Measurements from ENCODE around the gene CNOT1. TPM values are rescaled to one million over a fixed set of nuclear protein-coding genes. Genes with fewer than 3 reads are reported as not detected.

CNOT1 gene
- polyA plus RNA-seq, 1 experiment, result 151 TPM

DNA sequence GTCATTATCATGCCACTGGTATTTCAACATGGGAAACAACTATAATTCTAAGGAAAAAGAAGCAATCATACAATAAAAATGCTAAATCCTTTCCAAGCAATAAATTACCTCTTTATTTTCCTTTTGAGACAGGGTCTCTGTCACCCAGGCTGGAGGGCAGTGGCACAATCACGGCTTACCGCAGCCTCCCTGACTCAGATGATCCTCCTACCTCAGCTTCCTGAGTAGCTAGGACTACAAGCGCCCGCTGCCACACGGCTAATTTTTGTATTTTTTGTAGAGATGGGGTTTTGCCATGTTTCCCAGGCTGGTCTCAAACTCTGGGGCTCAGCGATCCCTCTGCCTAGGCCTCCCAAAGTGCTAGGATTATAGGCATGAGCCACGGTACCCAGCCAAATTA is 24.1 kb downstream of the CNOT1 start:
- Histone ChIP-seq H3K9me3 (ENCODE audit: control insufficient read depth, insufficient read depth, low read length) (no peaks in the 10 kb centered on the region; the same call in 1 of the 2 replicates), H3K27ac (ENCODE audit: low read depth, low read length) (peak overlapping the region; percentile 39), H3K4me3 (ENCODE audit: low read depth, low read length) (no peak overlapping the region), H3K27me3 (ENCODE audit: control insufficient read depth, insufficient read depth, low read length) (no peaks in the 10 kb centered on the region)
- ChIA-PET CTCF (no interaction called here), POLR2A (no interaction called here)
- no peak for DNase-seq (ENCODE audit: low read depth, low spot score)
- TF ChIP-seq, protein P1, sequence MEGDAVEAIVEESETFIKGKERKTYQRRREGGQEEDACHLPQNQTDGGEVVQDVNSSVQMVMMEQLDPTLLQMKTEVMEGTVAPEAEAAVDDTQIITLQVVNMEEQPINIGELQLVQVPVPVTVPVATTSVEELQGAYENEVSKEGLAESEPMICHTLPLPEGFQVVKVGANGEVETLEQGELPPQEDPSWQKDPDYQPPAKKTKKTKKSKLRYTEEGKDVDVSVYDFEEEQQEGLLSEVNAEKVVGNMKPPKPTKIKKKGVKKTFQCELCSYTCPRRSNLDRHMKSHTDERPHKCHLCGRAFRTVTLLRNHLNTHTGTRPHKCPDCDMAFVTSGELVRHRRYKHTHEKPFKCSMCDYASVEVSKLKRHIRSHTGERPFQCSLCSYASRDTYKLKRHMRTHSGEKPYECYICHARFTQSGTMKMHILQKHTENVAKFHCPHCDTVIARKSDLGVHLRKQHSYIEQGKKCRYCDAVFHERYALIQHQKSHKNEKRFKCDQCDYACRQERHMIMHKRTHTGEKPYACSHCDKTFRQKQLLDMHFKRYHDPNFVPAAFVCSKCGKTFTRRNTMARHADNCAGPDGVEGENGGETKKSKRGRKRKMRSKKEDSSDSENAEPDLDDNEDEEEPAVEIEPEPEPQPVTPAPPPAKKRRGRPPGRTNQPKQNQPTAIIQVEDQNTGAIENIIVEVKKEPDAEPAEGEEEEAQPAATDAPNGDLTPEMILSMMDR (IDR thresholded peaks at IDR 0.05; ENCODE audit: low read depth, low read length), result no peak

DNA sequence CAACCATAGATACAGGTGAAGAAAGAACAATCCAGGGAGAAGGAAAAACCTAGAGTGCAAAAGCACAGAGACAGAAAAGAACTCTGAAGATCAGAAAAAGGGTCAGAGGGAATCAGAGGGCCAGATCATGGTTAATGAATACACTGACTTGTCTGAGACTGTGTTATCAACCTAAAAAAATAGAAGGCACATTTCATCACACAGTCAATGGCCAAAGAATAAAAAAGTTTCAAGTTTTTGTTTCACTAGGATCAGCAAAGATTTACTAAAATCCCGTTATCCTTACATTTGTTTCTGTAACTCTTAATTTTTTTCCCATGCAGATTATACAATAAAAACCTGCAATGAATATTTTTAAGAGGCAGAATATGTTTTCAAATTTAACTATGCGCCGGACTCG is 38.5 kb downstream of the CNOT1 start:
- Histone ChIP-seq H3K4me3 (ENCODE audit: low read depth, low read length) (no peak overlapping the region), H3K9me3 (ENCODE audit: control insufficient read depth, insufficient read depth, low read length) (no peaks in the 10 kb centered on the region), H3K27me3 (ENCODE audit: control insufficient read depth, insufficient read depth, low read length) (no peaks in the 10 kb centered on the region), H3K27ac (ENCODE audit: low read depth, low read length) (no peak overlapping the region)
- POLR2A ChIA-PET, result no interaction called here
- TF ChIP-seq, protein P1 (IDR thresholded peaks at IDR 0.05; ENCODE audit: low read depth, low read length), result no peak
- DNase-seq (ENCODE audit: low read depth, low spot score), result no peak
- CTCF ChIA-PET, result interaction anchor here (1.4 kb wide), 1 partner anchor 70 kb away, joined by 7 read pairs; no protein-coding TSS in a partner anchor

DNA sequence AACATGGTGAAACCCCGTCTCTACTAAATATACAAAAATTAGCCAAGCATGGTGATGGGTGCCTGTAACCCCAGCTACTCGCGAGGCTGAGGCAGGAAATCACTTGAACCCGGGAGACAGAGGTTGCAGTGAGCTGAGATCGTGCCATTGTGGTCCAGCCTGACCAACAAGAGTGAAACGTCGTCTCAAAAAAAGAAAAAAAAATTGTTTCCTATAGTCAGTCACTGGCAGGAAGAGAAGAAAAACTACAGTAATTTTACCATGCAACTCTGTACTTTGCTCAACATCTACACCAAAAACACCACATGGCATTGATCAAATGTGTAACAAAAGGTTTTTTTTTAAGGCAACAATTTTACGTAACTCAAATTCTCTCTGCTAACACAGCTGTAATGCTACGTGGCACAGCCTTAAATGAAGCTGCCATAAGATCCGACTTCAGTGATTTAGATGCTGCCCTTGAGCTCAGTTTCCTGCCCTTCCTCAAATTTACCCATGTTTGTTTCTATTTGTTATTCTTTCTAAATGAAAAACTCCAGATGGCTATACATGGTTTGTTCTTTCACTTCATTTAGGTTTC is 40.2 kb downstream of the CNOT1 start:
- TF ChIP-seq, protein P1 (IDR thresholded peaks at IDR 0.05; ENCODE audit: low read depth, low read length), result no peak
- ChIA-PET POLR2A (no interaction called here), CTCF (interaction anchor here (1.4 kb wide), 1 partner anchor 72 kb away, joined by 7 read pairs; no protein-coding TSS in a partner anchor)
- DNase-seq (ENCODE audit: low read depth, low spot score), result no peak
- no peak overlapping the region for H3K4me3 ChIP-seq (ENCODE audit: low read depth, low read length)
- H3K27me3 ChIP-seq (ENCODE audit: control insufficient read depth, insufficient read depth, low read length), result no peaks in the 10 kb centered on the region
- no peaks in the 10 kb centered on the region for H3K9me3 ChIP-seq (ENCODE audit: control insufficient read depth, insufficient read depth, low read length)
- peak overlapping the region; percentile 39 for H3K27ac ChIP-seq (ENCODE audit: low read depth, low read length)

DNA sequence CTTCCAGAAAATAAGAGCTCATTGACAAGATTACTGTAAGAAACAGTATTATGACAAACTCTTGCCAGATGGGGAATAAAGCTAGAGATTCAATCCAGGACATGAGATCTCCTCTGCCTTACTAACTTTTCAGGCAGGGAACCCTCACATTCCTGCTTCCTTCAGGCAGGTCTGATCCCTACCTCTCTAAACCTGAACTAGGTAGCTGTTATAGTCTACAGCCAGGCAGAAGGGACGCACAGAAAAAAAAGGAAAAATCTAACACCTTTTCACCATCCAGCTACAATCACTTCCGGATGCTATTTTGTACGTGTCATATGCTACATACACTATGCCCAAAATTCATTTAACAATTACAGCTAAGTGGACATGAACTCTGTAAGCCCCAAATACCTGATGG is 41.2 kb downstream of the CNOT1 start:
- POLR2A ChIA-PET, result interaction anchor here (1.0 kb wide), 1 partner anchor 49 kb away, joined by 3 read pairs; no protein-coding TSS in a partner anchor
- no peak overlapping the region for H3K4me3 ChIP-seq (ENCODE audit: low read depth, low read length)
- TF ChIP-seq, protein P1 (IDR thresholded peaks at IDR 0.05; ENCODE audit: low read depth, low read length), result no peak
- no peaks in the 10 kb centered on the region for H3K27me3 ChIP-seq (ENCODE audit: control insufficient read depth, insufficient read depth, low read length)
- CTCF ChIA-PET, result interaction anchor here (0.7 kb wide), 1 partner anchor 9 kb away, joined by 3 read pairs; no protein-coding TSS in a partner anchor
- no peak for DNase-seq (ENCODE audit: low read depth, low spot score)
- no peaks in the 10 kb centered on the region for H3K9me3 ChIP-seq (ENCODE audit: control insufficient read depth, insufficient read depth, low read length)
- H3K27ac ChIP-seq (ENCODE audit: low read depth, low read length), result no peak overlapping the region

DNA sequence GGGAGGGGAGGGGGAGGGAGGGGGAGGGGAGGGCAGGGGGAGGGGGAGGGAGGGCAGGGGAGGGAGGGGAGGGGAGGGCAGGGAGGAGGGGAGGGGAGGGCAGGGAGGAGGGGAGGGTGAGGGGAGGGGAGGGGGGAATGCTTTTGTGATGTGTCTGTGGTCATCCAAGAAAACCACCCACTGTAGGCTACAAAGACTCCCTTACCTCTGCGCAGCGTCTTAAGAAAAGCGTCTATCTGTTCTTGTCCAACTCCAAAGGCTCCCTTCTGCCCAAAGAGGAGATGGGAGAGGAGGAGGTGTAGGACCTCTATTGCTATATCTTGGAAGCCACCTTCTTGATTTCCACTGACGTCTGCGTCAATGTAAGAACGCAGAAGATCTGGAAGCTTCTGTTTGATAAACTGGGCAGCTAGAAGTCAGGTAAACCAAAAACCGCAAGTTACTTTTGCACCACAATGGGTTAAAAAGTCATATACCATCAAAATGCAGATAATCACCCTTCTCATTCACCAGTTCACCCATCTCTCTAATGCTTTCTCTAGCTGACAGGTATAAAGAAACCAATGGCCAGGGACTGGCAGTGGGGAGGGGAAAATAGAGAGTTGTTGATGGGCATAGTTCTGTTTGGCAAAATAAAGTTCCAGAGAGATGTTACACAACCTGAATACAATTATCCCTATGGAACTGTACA is 43.1 kb downstream of the CNOT1 start:
- CTCF ChIA-PET, result interaction anchor here (1.5 kb wide), 1 partner anchor 62 kb away, joined by 3 read pairs; no protein-coding TSS in a partner anchor
- no peaks in the 10 kb centered on the region for H3K27me3 ChIP-seq (ENCODE audit: control insufficient read depth, insufficient read depth, low read length)
- no peak overlapping the region for H3K4me3 ChIP-seq (ENCODE audit: low read depth, low read length)
- POLR2A ChIA-PET, result interaction anchor here (0.7 kb wide), 1 partner anchor 12 kb away, joined by 3 read pairs; no protein-coding TSS in a partner anchor
- TF ChIP-seq, protein P1 (IDR thresholded peaks at IDR 0.05; ENCODE audit: low read depth, low read length), result no peak
- DNase-seq (ENCODE audit: low read depth, low spot score), result no peak
- H3K9me3 ChIP-seq (ENCODE audit: control insufficient read depth, insufficient read depth, low read length), result no peaks in the 10 kb centered on the region
- H3K27ac ChIP-seq (ENCODE audit: low read depth, low read length), result no peak overlapping the region

Measured in AG04450 (cell line).